C4-2B (cell line): ENCODE results near the gene DDX1.

Experiments
- ZFX ChIP-seq: fragments of 450-650 bp; IDR thresholded peaks from 2 replicates; pipeline ENCODE4 v1.6.1; 2017
- TF ChIP-seq, protein P1 (sequence below): fragments of 450-650 bp; conservative IDR thresholded peaks from 2 replicates; pipeline ENCODE4 v1.5.1; 2017; ENCODE audit warnings: mild to moderate bottlenecking

GRCh38 chr2:15649561-15650255, 58.0 kb downstream of the DDX1 start:
- TF ChIP-seq, protein P1, sequence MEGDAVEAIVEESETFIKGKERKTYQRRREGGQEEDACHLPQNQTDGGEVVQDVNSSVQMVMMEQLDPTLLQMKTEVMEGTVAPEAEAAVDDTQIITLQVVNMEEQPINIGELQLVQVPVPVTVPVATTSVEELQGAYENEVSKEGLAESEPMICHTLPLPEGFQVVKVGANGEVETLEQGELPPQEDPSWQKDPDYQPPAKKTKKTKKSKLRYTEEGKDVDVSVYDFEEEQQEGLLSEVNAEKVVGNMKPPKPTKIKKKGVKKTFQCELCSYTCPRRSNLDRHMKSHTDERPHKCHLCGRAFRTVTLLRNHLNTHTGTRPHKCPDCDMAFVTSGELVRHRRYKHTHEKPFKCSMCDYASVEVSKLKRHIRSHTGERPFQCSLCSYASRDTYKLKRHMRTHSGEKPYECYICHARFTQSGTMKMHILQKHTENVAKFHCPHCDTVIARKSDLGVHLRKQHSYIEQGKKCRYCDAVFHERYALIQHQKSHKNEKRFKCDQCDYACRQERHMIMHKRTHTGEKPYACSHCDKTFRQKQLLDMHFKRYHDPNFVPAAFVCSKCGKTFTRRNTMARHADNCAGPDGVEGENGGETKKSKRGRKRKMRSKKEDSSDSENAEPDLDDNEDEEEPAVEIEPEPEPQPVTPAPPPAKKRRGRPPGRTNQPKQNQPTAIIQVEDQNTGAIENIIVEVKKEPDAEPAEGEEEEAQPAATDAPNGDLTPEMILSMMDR, result no peak
- no peak for TF ChIP-seq ZFX
